ENCODE data around the gene ARL15. TPM values are rescaled to one million over a fixed set of nuclear protein-coding genes. Genes with fewer than 3 reads are reported as not detected.

Gene ARL15
- total and polyA plus RNA-seq, 2 experiments from 2014 or later, result 7.8 to 9.9 TPM

GRCh38 chr5:54205453-54205852 is 104.9 kb downstream of the ARL15 start:
- Histone ChIP-seq H2AFZ (no peak overlapping the region), H3K36me3 (ENCODE audit: low read depth) (no peaks in the 10 kb centered on the region), H3K9ac (no peak overlapping the region), H3K4me1 (ENCODE audit: insufficient read depth) (peaks cover 4% of the 10 kb centered on the region), H4K20me1 (ENCODE audit: insufficient read depth) (no peaks in the 10 kb centered on the region), H3K4me3 (no peak overlapping the region), H3F3A (ENCODE audit: insufficient read depth) (no peaks in the 10 kb centered on the region), H3K9me3 (ENCODE audit: low read depth) (no peaks in the 10 kb centered on the region), H3K27ac (no peak overlapping the region), H3K4me2 (ENCODE audit: unreplicated experiment) (no peak overlapping the region), H3K27me3 (replicated peaks; ENCODE audit: insufficient read depth) (no peaks in the 10 kb centered on the region), H3K9me2 (ENCODE audit: insufficient read depth) (no peaks in the 10 kb centered on the region), H3K79me2 (ENCODE audit: insufficient read depth) (no peaks in the 10 kb centered on the region)
- in situ Hi-C loops (cut with MboI), result no loop called here
- no peak for TF ChIP-seq EZH2phosphoT487 (IDR thresholded peaks at IDR 0.05; ENCODE audit: insufficient read depth, low read depth)
- TF ChIP-seq EZH2 (IDR thresholded peaks at IDR 0.05; ENCODE audit: insufficient read depth, poor library complexity, severe bottlenecking), result no peak
- DNase-seq, result no peak
- 70 to 75% methylated on average over 4 of the region's 4 CpGs for WGBS, 2 experiments (ENCODE audit: low coverage in 1 of 2, low lambda C conversion rate in 2 of 2, missing lambda C conversion rate in 2 of 2)

- Histone ChIP-seq H3K27ac (no peak overlapping the region), H3K9me3 (ENCODE audit: low read depth) (no peaks in the 10 kb centered on the region), H3K36me3 (ENCODE audit: low read depth) (no peaks in the 10 kb centered on the region), H3K4me2 (ENCODE audit: unreplicated experiment) (no peak overlapping the region), H3K9me2 (ENCODE audit: insufficient read depth) (no peaks in the 10 kb centered on the region), H3K79me2 (ENCODE audit: insufficient read depth) (0 out of 2 replicates have a peak, but pooled peaks cover 6% of the 10 kb centered on the region), H3K4me1 (ENCODE audit: insufficient read depth) (no peaks in the 10 kb centered on the region), H2AFZ (no peak overlapping the region), H3F3A (ENCODE audit: insufficient read depth) (no peaks in the 10 kb centered on the region), H3K9ac (no peak overlapping the region), H3K27me3 (replicated peaks; ENCODE audit: insufficient read depth) (no peaks in the 10 kb centered on the region), H3K4me3 (no peak overlapping the region), H4K20me1 (ENCODE audit: insufficient read depth) (no peaks in the 10 kb centered on the region)
- TF ChIP-seq EZH2 (IDR thresholded peaks at IDR 0.05; ENCODE audit: insufficient read depth, poor library complexity, severe bottlenecking), result no peak
- TF ChIP-seq EZH2phosphoT487 (IDR thresholded peaks at IDR 0.05; ENCODE audit: insufficient read depth, low read depth), result no peak
- in situ Hi-C loops (cut with MboI), result no loop called here
- no peak for DNase-seq
Observed at GRCh38 chr5:54197018-54197417, 113.4 kb downstream of the ARL15 start.

- Histone ChIP-seq H3K4me1 (ENCODE audit: insufficient read depth) (no peaks in the 10 kb centered on the region), H2AFZ (no peak overlapping the region)
- in situ Hi-C loops (cut with MboI), result no loop called here
Observed at GRCh38 chr5:54195701-54196100, 114.7 kb downstream of the ARL15 start.

GRCh38 chr5:54194318-54194717 is 116.1 kb downstream of the ARL15 start:
- H3K9ac ChIP-seq, result no peak overlapping the region
- H3K4me2 ChIP-seq (ENCODE audit: unreplicated experiment), result no peak overlapping the region
- H3K9me3 ChIP-seq (ENCODE audit: low read depth), result no peaks in the 10 kb centered on the region
- H3K27ac ChIP-seq, result no peak overlapping the region
- no peaks in the 10 kb centered on the region for H3K27me3 ChIP-seq (replicated peaks; ENCODE audit: insufficient read depth)
- no peak overlapping the region for H2AFZ ChIP-seq
- H3F3A ChIP-seq (ENCODE audit: insufficient read depth), result no peaks in the 10 kb centered on the region
- H3K79me2 ChIP-seq (ENCODE audit: insufficient read depth), result peaks cover 6% of the 10 kb centered on the region; the same call in 1 of the 2 replicates
- in situ Hi-C loops (cut with MboI), result no loop called here
- 60 to 63% methylated on average over 2 of the region's 2 CpGs for WGBS, 2 experiments (ENCODE audit: low coverage in 1 of 2, low lambda C conversion rate in 2 of 2, missing lambda C conversion rate in 2 of 2)
- no peak for DNase-seq
- H3K4me3 ChIP-seq, result no peak overlapping the region
- H3K36me3 ChIP-seq (ENCODE audit: low read depth), result no peaks in the 10 kb centered on the region
- H3K9me2 ChIP-seq (ENCODE audit: insufficient read depth), result no peaks in the 10 kb centered on the region
- H4K20me1 ChIP-seq (ENCODE audit: insufficient read depth), result no peaks in the 10 kb centered on the region
- no peaks in the 10 kb centered on the region for H3K4me1 ChIP-seq (ENCODE audit: insufficient read depth)
- TF ChIP-seq EZH2phosphoT487 (IDR thresholded peaks at IDR 0.05; ENCODE audit: insufficient read depth, low read depth) (no peak), EZH2 (IDR thresholded peaks at IDR 0.05; ENCODE audit: insufficient read depth, poor library complexity, severe bottlenecking) (no peak)

More at GRCh38 chr5:54195701-54196100, 114.7 kb downstream of the ARL15 start:
- no peak for TF ChIP-seq EZH2phosphoT487 (IDR thresholded peaks at IDR 0.05; ENCODE audit: insufficient read depth, low read depth)
- TF ChIP-seq EZH2 (IDR thresholded peaks at IDR 0.05; ENCODE audit: insufficient read depth, poor library complexity, severe bottlenecking), result no peak
- H3K79me2 ChIP-seq (ENCODE audit: insufficient read depth), result peaks cover 6% of the 10 kb centered on the region; the same call in 1 of the 2 replicates
- no peaks in the 10 kb centered on the region for H3K9me2 ChIP-seq (ENCODE audit: insufficient read depth)
- no peaks in the 10 kb centered on the region for H3K27me3 ChIP-seq (replicated peaks; ENCODE audit: insufficient read depth)
- H3K9me3 ChIP-seq (ENCODE audit: low read depth), result no peaks in the 10 kb centered on the region
- no peaks in the 10 kb centered on the region for H3F3A ChIP-seq (ENCODE audit: insufficient read depth)
- peak; percentile 13 for DNase-seq
- H3K27ac ChIP-seq, result no peak overlapping the region
- H3K36me3 ChIP-seq (ENCODE audit: low read depth), result no peaks in the 10 kb centered on the region
- H3K4me3 ChIP-seq, result no peak overlapping the region
- no peak overlapping the region for H3K4me2 ChIP-seq (ENCODE audit: unreplicated experiment)
- no peaks in the 10 kb centered on the region for H4K20me1 ChIP-seq (ENCODE audit: insufficient read depth)
- no peak overlapping the region for H3K9ac ChIP-seq

GRCh38 chr5:54187694-54188093 is 122.7 kb downstream of the ARL15 start:
- no peaks in the 10 kb centered on the region for H4K20me1 ChIP-seq (ENCODE audit: insufficient read depth)
- no peaks in the 10 kb centered on the region for H3F3A ChIP-seq (ENCODE audit: insufficient read depth)
- H3K27ac ChIP-seq, result no peak overlapping the region
- H3K9me2 ChIP-seq (ENCODE audit: insufficient read depth), result no peaks in the 10 kb centered on the region
- no peak overlapping the region for H3K4me3 ChIP-seq
- TF ChIP-seq EZH2 (IDR thresholded peaks at IDR 0.05; ENCODE audit: insufficient read depth, poor library complexity, severe bottlenecking), result no peak
- TF ChIP-seq EZH2phosphoT487 (IDR thresholded peaks at IDR 0.05; ENCODE audit: insufficient read depth, low read depth), result no peak
- no peak overlapping the region for H2AFZ ChIP-seq
- H3K27me3 ChIP-seq (replicated peaks; ENCODE audit: insufficient read depth), result no peaks in the 10 kb centered on the region
- H3K36me3 ChIP-seq (ENCODE audit: low read depth), result no peaks in the 10 kb centered on the region
- no peak for DNase-seq
- no peaks in the 10 kb centered on the region for H3K9me3 ChIP-seq (ENCODE audit: low read depth)
- H3K9ac ChIP-seq, result no peak overlapping the region
- no peak overlapping the region for H3K4me2 ChIP-seq (ENCODE audit: unreplicated experiment)
- H3K79me2 ChIP-seq (ENCODE audit: insufficient read depth), result no peaks in the 10 kb centered on the region; the same call in 1 of the 2 replicates
- H3K4me1 ChIP-seq (ENCODE audit: insufficient read depth), result no peaks in the 10 kb centered on the region
- in situ Hi-C loops (cut with MboI), result no loop called here
